ENCODE data around the gene CSF2. TPM values are rescaled to one million over a fixed set of nuclear protein-coding genes. Genes with fewer than 3 reads are reported as not detected.

CSF2 gene
- total RNA-seq, 1 donor from 2014 or later = not detected

GRCh38 chr5:132065951-132066701 is 7.5 kb upstream of the CSF2 start:
- DNase-seq = peak; percentile 23
- intact Hi-C loops (cut with micrococcal nuclease) = no loop called here
- no peak for ATAC-seq

- ATAC-seq (no peak), DNase-seq (peak; percentile 4)
- intact Hi-C loops (cut with micrococcal nuclease) = no loop called here
These were observed 6.7 kb upstream of the CSF2 start for GRCh38 chr5:132066871-132067270.

GRCh38 chr5:132067451-132067850 is 6.1 kb upstream of the CSF2 start:
- ATAC-seq (no peak), DNase-seq (peak; percentile 18)
- intact Hi-C loops (cut with micrococcal nuclease) = no loop called here

- DNase-seq = peak; percentile 4
These were observed 5.4 kb upstream of the CSF2 start for GRCh38 chr5:132067941-132068808.

GRCh38 chr5:132069561-132069960 is 4.0 kb upstream of the CSF2 start:
- DNase-seq = no peak
- intact Hi-C loops (cut with micrococcal nuclease) = no loop called here
- ATAC-seq = no peak

More at GRCh38 chr5:132067941-132068808, 5.4 kb upstream of the CSF2 start:
- intact Hi-C loops (cut with micrococcal nuclease) = no loop called here
- ATAC-seq = no peak

- DNase-seq (no peak), ATAC-seq (no peak)
- intact Hi-C loops (cut with micrococcal nuclease) = no loop called here
These were observed 3.6 kb upstream of the CSF2 start for GRCh38 chr5:132069994-132070393.

GRCh38 chr5:132070460-132071337 is 2.9 kb upstream of the CSF2 start:
- no peak for ATAC-seq
- intact Hi-C loops (cut with micrococcal nuclease) = no loop called here

GRCh38 chr5:132071338-132071707 is 2.3 kb upstream of the CSF2 start:
- intact Hi-C loops (cut with micrococcal nuclease) = no loop called here
- DNase-seq = no peak
- no peak for ATAC-seq

More at GRCh38 chr5:132070460-132071337, 2.9 kb upstream of the CSF2 start:
- DNase-seq = no peak

- intact Hi-C loops (cut with micrococcal nuclease) = no loop called here
- DNase-seq (no peak), ATAC-seq (no peak)
These were observed 1.5 kb upstream of the CSF2 start for GRCh38 chr5:132072070-132072469.

GRCh38 chr5:132072528-132072927 is 1.1 kb upstream of the CSF2 start:
- DNase-seq (no peak), ATAC-seq (no peak)
- intact Hi-C loops (cut with micrococcal nuclease) = no loop called here

- ATAC-seq = no peak
- intact Hi-C loops (cut with micrococcal nuclease) = no loop called here
- DNase-seq = no peak
These were observed 642 bp downstream of the CSF2 start for GRCh38 chr5:132074091-132074771.

GRCh38 chr5:132074772-132075718 is 1.5 kb downstream of the CSF2 start:
- no peak for ATAC-seq

GRCh38 chr5:132075719-132076077 is 2.1 kb downstream of the CSF2 start:
- ATAC-seq (no peak), DNase-seq (no peak)
- intact Hi-C loops (cut with micrococcal nuclease) = no loop called here

More at GRCh38 chr5:132074772-132075718, 1.5 kb downstream of the CSF2 start:
- DNase-seq = no peak
- intact Hi-C loops (cut with micrococcal nuclease) = no loop called here

GRCh38 chr5:132076202-132076830 is 2.7 kb downstream of the CSF2 start:
- intact Hi-C loops (cut with micrococcal nuclease) = no loop called here
- DNase-seq = no peak
- ATAC-seq = no peak

GRCh38 chr5:132076983-132077382 is 3.4 kb downstream of the CSF2 start:
- DNase-seq (no peak), ATAC-seq (no peak)
- intact Hi-C loops (cut with micrococcal nuclease) = no loop called here

GRCh38 chr5:132079081-132079480 is 5.5 kb downstream of the CSF2 start:
- DNase-seq (no peak), ATAC-seq (no peak)
- intact Hi-C loops (cut with micrococcal nuclease) = no loop called here

- no peak for DNase-seq
- intact Hi-C loops (cut with micrococcal nuclease) = no loop called here
- no peak for ATAC-seq
These were observed 6.0 kb downstream of the CSF2 start for GRCh38 chr5:132079619-132080018.
